ENCODE measurements around the gene MTHFSD. TPM values are rescaled to one million over a fixed set of nuclear protein-coding genes. Genes with fewer than 3 reads are reported as not detected.

The MTHFSD gene
- polyA plus RNA-seq, 1 of the 3 experiments (the other 2 are of a cell fraction) = 15.6 TPM

- no peak for TF ChIP-seq CTCF (IDR thresholded peaks at IDR 0.05)
- TF ChIP-seq MXI1 (IDR thresholded peaks at IDR 0.05; ENCODE audit: low read depth, low read length) = no peak
- TF ChIP-seq GABPA (IDR thresholded peaks at IDR 0.05; ENCODE audit: low read depth) = no peak
- TF ChIP-seq RXRA (IDR thresholded peaks at IDR 0.05; ENCODE audit: borderline replicate concordance, low read depth) = no peak
- no peak for TF ChIP-seq FOXM1 (IDR thresholded peaks at IDR 0.05; ENCODE audit: low read depth)
- no peak for TF ChIP-seq TCF12 (IDR thresholded peaks at IDR 0.05)
- no peak for TF ChIP-seq JUND (IDR thresholded peaks at IDR 0.05)
- TF ChIP-seq EZH2phosphoT487 (IDR thresholded peaks at IDR 0.05; ENCODE audit: borderline replicate concordance, low read depth) = no peak
Observed at GRCh38 chr16:86525696-86526095, 29.3 kb downstream of the MTHFSD start (continued).

GRCh38 chr16:86524029-86524428, 31.0 kb downstream of the MTHFSD start:
- Histone ChIP-seq H3F3A (replicated peaks; ENCODE audit: insufficient read depth) (no peaks in the 10 kb centered on the region), H3K4me2 (no peak overlapping the region), H3K9me2 (no peaks in the 10 kb centered on the region), H3K9ac (no peak overlapping the region), H4K20me1 (ENCODE audit: insufficient read depth) (no peaks in the 10 kb centered on the region), H3K4me3 (ENCODE audit: low read depth in 2 of 2, low read length in 1 of 2) (no peak overlapping the region), H3K36me3 (replicated peaks in 1 of 2; ENCODE audit: control insufficient read depth in 1 of 2, insufficient read depth in 2 of 2, low read length in 1 of 2) (no peaks in the 10 kb centered on the region), H3K79me2 (ENCODE audit: insufficient read depth) (no peaks in the 10 kb centered on the region), H3K9me3 (no peaks in the 10 kb centered on the region), H3K27me3 (ENCODE audit: insufficient read depth) (peaks cover 46% of the 10 kb centered on the region), H3K27ac (ENCODE audit: low read depth in 2 of 2, low read length in 1 of 2) (no peak overlapping the region), H2AFZ (ENCODE audit: low read depth) (no peak overlapping the region), H3K4me1 (ENCODE audit: control insufficient read depth in 1 of 2, insufficient read depth in 2 of 2, low read depth in 1 of 2, low read length in 1 of 2) (no peaks in the 10 kb centered on the region)
- WGBS (ENCODE audit: low lambda C conversion rate) = 13% methylated on average over 6 of the region's 6 CpGs
- CTCF ChIA-PET = interaction anchor here (10.0 kb wide), 1 partner anchor 449 kb away, joined by 178 read pairs; no protein-coding TSS in a partner anchor
- no peak for DNase-seq
- TF ChIP-seq GATA2 (CRISPR knock-in tag; IDR thresholded peaks at IDR 0.05) = no peak
- TF ChIP-seq FOSL2 (IDR thresholded peaks at IDR 0.05; ENCODE audit: borderline replicate concordance, low read depth) = no peak
- TF ChIP-seq MAX (IDR thresholded peaks at IDR 0.05; ENCODE audit: low read depth) = no peak
- no peak for TF ChIP-seq SMC3 (IDR thresholded peaks at IDR 0.05; ENCODE audit: low read depth, low read length)
- 0 out of 2 replicates have a peak, but pooled peaks have one; percentile 2 for TF ChIP-seq CTCF (IDR thresholded peaks at IDR 0.05)
- POLR2A ChIA-PET = no interaction called here
